ENCODE results near the gene LZTS3.

GRCh38 chr20:3209946-3210317, 36.6 kb upstream of the LZTS3 start:
- no peak for TF ChIP-seq CTCF (IDR thresholded peaks at IDR 0.05)
- TF ChIP-seq POLR2A (IDR thresholded peaks at IDR 0.05), result no peak

All from adrenal gland (tissue), 5 donors.